Neuronal stem cell (in vitro differentiated cells): ENCODE measurements around the gene BPIFB2.
"Not testable (repeated sequence)": the region's sequence is repeated elsewhere in the genome, so short reads cannot be mapped to it uniquely, and the experiment has no call there.

Source experiments
- DNase-seq: peaks from one replicate; pipeline ENCODE4 v3.0.0-alpha.2; 2013; ENCODE audit warnings: low spot score
- H2AFZ ChIP-seq: one replicate; pipeline ENCODE4 v1.6.1; 2013; ENCODE audit warnings: mild to moderate bottlenecking, low read length, inconsistent platforms
- H2AK5ac ChIP-seq: 2 replicates; pipeline ENCODE4 v1.6.1; 2013; ENCODE audit warnings: low read depth, mild to moderate bottlenecking, inconsistent platforms, low read length, moderate library complexity, mixed read lengths
- H2BK120ac ChIP-seq: 2 replicates; pipeline ENCODE4 v1.6.1; 2013; ENCODE audit warnings: low read depth, mild to moderate bottlenecking, inconsistent platforms, low read length, moderate library complexity, mixed read lengths
- H2BK12ac ChIP-seq: one replicate; pipeline ENCODE4 v1.6.1; 2013; ENCODE audit warnings: low read length, inconsistent platforms
- H2BK15ac ChIP-seq: 2 replicates; pipeline ENCODE4 v1.6.1; 2013; ENCODE audit warnings: mild to moderate bottlenecking, low read length, inconsistent platforms, mixed read lengths
- H2BK5ac ChIP-seq: one replicate; pipeline ENCODE4 v1.6.1; 2013; ENCODE audit warnings: inconsistent platforms, mild to moderate bottlenecking, low read length, moderate library complexity
- H3K14ac ChIP-seq: one replicate; pipeline ENCODE4 v1.6.1; 2013; ENCODE audit warnings: low read length, inconsistent platforms
- H3K18ac ChIP-seq: 2 replicates; pipeline ENCODE4 v1.6.1; 2013; ENCODE audit warnings: low read length, inconsistent platforms
- H3K23ac ChIP-seq: 2 replicates; pipeline ENCODE4 v1.6.1; 2013; ENCODE audit warnings: low read depth, mild to moderate bottlenecking, mixed read lengths, low read length, inconsistent platforms; ENCODE audit not compliant: poor library complexity
- H3K27ac ChIP-seq: replicated peaks from 3 replicates; pipeline ENCODE4 v1.5.1; 2013; ENCODE audit warnings: low read length, inconsistent platforms
- H3K27me3 ChIP-seq, 3 experiments: 2 replicates each; pipeline ENCODE4 v1.6.1; 2013; ENCODE audit warnings: low read length in 3 of 3, mild to moderate bottlenecking in 2 of 3, inconsistent platforms in 1 of 3, low read depth in 1 of 3, mixed read lengths in 1 of 3, moderate library complexity in 1 of 3; ENCODE audit not compliant: control insufficient read depth in 3 of 3, insufficient read depth in 3 of 3
- H3K36me3 ChIP-seq, 2 donors: replicated peaks in 1 of 2; 2 replicates each; pipeline ENCODE4 v1.6.1; 2013; ENCODE audit warnings: low read length in 2 of 2; ENCODE audit not compliant: control insufficient read depth in 2 of 2, insufficient read depth in 2 of 2
- H3K4ac ChIP-seq: 2 replicates; pipeline ENCODE4 v1.6.1; 2013; ENCODE audit warnings: inconsistent platforms, mild to moderate bottlenecking, low read length, moderate library complexity
- H3K4me1 ChIP-seq, 2 donors: 1 replicate in 1 of 2; 2 replicates in 1 of 2; pipeline ENCODE4 v1.6.1; 2013; ENCODE audit warnings: low read length in 2 of 2, low read depth in 1 of 2; ENCODE audit not compliant: control insufficient read depth in 2 of 2, insufficient read depth in 1 of 2
- H3K4me2 ChIP-seq: one replicate; pipeline ENCODE4 v1.6.1; 2013; ENCODE audit warnings: mild to moderate bottlenecking, low read length, inconsistent platforms; ENCODE audit not compliant: insufficient read depth, poor library complexity, severe bottlenecking
- H3K4me3 ChIP-seq, 2 donors: 2 replicates each; pipeline ENCODE4 v1.5.1; 2013; ENCODE audit warnings: low read length in 2 of 2, mild to moderate bottlenecking in 2 of 2, inconsistent platforms in 1 of 2, moderate library complexity in 1 of 2
- H3K79me1 ChIP-seq: one replicate; pipeline ENCODE4 v1.6.1; 2013; ENCODE audit warnings: low read depth, mild to moderate bottlenecking, inconsistent platforms, low read length, moderate library complexity
- H3K9ac ChIP-seq: one replicate; pipeline ENCODE4 v1.6.1; 2013; ENCODE audit warnings: mild to moderate bottlenecking, low read depth, low read length, inconsistent platforms; ENCODE audit not compliant: poor library complexity
- H3K9me3 ChIP-seq, 2 donors: replicated peaks in 1 of 2; 2 replicates each; pipeline versions ENCODE3 to v1.6.1; 2013; ENCODE audit warnings: low read length in 2 of 2, mild to moderate bottlenecking in 2 of 2, inconsistent platforms in 1 of 2, low read depth in 1 of 2, mixed read lengths in 1 of 2, moderate library complexity in 1 of 2; ENCODE audit not compliant: control insufficient read depth in 2 of 2, insufficient read depth in 1 of 2
- H4K8ac ChIP-seq: one replicate; pipeline ENCODE4 v1.6.1; 2013; ENCODE audit warnings: low read depth, mild to moderate bottlenecking, inconsistent platforms, low read length, moderate library complexity
- H4K91ac ChIP-seq: one replicate; pipeline ENCODE4 v1.6.1; 2013; ENCODE audit warnings: low read length, low read depth, mild to moderate bottlenecking, inconsistent platforms; ENCODE audit not compliant: poor library complexity
- WGBS, 2 donors: extraction: QIAGEN DNeasy Blood & Tissue Kit; methylation state at CpG; one replicate each; pipeline ENCODE4 v1.1.7; 2013; ENCODE audit warnings: missing lambda C conversion rate in 2 of 2, mixed read lengths in 1 of 2; ENCODE audit not compliant: insufficient read length in 2 of 2, insufficient replicate concordance in 1 of 2; ENCODE audit errors: extremely low coverage in 2 of 2; 5-methylcytosine and 5-hydroxymethylcytosine counted together

BPIFB2 gene

DNA sequence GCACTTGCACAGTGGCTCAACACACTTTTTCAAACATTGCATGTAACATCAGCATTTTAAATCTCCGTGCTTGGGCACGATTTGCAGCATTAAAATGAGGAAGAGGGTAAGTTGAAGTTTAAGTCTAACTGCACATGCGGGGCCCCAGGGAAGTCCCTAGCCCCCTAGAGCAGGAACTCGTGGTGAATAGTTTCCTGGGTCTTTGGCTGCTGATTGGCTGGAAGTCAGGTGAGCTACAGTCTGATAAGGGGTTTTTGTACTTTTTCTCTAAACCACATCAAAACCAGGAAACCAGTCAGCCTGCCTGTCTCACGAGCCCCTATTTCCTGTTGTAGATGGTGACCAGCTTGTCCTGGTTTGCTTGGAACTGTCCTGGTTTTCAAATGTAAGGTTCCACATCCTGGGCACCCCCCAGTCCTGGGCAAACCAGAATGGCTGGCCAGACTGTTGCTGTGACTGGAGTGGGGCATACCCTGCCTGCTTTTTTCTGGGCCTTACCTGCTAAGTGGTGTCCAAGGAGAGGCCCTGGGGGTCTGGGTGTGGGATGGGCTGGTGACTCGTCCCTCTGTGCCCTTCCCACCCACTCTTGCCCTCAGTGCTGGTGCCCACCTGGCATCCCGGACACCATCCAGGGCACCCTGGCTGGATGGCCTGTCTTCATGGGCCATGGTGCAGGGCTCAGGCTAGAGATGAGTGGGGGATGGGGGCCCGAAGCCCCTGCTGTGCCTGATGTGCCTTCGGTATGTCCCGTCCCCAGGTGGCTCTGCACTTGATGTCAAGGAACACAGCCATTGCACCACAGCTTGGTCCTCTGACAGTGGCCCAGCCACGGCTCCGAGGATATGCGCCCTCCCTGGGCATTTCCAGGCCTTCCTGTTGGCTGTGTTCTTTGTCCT is 35.1 kb upstream of the BPIFB2 start:
- peak overlapping the region; percentile 85 for H2BK12ac ChIP-seq
- H4K91ac ChIP-seq, result peak overlapping the region; percentile 47
- no peak overlapping the region for H4K8ac ChIP-seq
- peak overlapping the region; percentile 95 for H2AK5ac ChIP-seq
- peak overlapping the region; percentile 31 for H3K27ac ChIP-seq
- peak overlapping the region; percentile 78 for H3K14ac ChIP-seq
- no peaks in the 10 kb centered on the region for H3K36me3 ChIP-seq
- H3K4me1 ChIP-seq, result peaks cover 18% of the 10 kb centered on the region in 2 donors
- no peak for DNase-seq
- no peaks in the 10 kb centered on the region for H3K27me3 ChIP-seq
- no CpG with 5 or more reads among the region's 13 CpGs for WGBS, 2 donors
- H3K9me3 ChIP-seq, result peaks cover 0 to 5% of the 10 kb centered on the region in 2 donors
- H3K4ac ChIP-seq, result peak overlapping the region; percentile 57
- no peak overlapping the region for H3K4me2 ChIP-seq
- no peak overlapping the region for H3K4me3 ChIP-seq
- peak overlapping the region; percentile 87 for H2BK120ac ChIP-seq
- peak overlapping the region; percentile 56 for H3K9ac ChIP-seq
- peak overlapping the region; percentile 60 for H3K23ac ChIP-seq
- peak overlapping the region; percentile 85 for H2AFZ ChIP-seq
- H2BK5ac ChIP-seq, result peak overlapping the region; percentile 79
- H3K18ac ChIP-seq, result peak overlapping the region; percentile 74
- H2BK15ac ChIP-seq, result peak overlapping the region; percentile 76
- no peaks in the 10 kb centered on the region for H3K79me1 ChIP-seq

DNA sequence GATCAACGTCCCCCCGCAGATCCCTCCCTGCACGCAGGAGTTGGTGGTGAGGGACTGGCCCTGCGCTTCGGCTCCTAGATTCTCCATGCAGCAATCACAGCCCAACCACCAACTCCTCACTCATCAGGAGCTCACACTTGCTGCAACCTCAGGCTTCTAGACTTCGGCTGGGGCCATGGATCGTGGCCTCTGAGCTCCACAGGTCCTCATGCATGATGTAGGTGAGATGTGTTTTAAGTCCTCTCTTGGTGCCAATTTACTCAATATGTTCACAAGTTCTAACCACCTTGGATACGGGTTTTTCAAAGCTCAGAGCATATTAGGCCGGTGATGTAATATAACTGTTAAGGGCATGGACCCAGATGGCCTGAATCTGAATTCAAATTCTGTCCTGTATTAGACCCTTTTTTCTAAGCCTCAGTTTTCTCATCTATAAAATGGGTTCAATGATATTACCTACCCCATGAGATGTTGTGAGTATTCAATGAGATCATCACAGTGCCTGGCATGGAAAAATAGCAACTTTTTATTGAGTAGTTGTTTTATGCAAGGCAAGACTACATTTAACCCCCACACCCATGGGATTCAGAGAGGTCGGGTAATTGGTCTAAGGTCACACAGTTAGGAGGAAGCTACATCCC is 34.3 kb upstream of the BPIFB2 start:
- DNase-seq, result no peak
- H3K27ac ChIP-seq, result no peak overlapping the region
- no CpG with 5 or more reads among the region's 10 CpGs for WGBS, 2 donors

GRCh38 chr20:32974204-32975064 is 33.1 kb upstream of the BPIFB2 start:
- not testable (repeated sequence) for H2AFZ ChIP-seq, H4K8ac ChIP-seq, H2BK5ac ChIP-seq, H3K9ac ChIP-seq, H3K36me3 ChIP-seq, H3K14ac ChIP-seq, H2BK15ac ChIP-seq, H4K91ac ChIP-seq, H3K27me3 ChIP-seq, H3K79me1 ChIP-seq, H2AK5ac ChIP-seq, H2BK12ac ChIP-seq, DNase-seq, H2BK120ac ChIP-seq, H3K4me3 ChIP-seq, H3K4ac ChIP-seq, H3K23ac ChIP-seq, H3K27ac ChIP-seq, H3K4me2 ChIP-seq, H3K9me3 ChIP-seq
- no CpG with 5 or more reads among the region's 9 CpGs for WGBS, 2 donors
- Histone ChIP-seq H3K4me1 (peaks cover 18% of the 10 kb centered on the region in 2 donors), H3K18ac (peak overlapping the region; percentile 25)

More for the DNA sequence above, 34.3 kb upstream of the BPIFB2 start:
- peak overlapping the region; percentile 85 for H2BK12ac ChIP-seq
- peak overlapping the region; percentile 76 for H2BK15ac ChIP-seq
- H3K9me3 ChIP-seq, result peaks cover 0 to 5% of the 10 kb centered on the region in 2 donors
- peak overlapping the region; percentile 87 for H2BK120ac ChIP-seq
- peak overlapping the region; percentile 79 for H2BK5ac ChIP-seq
- H3K14ac ChIP-seq, result peak overlapping the region; percentile 78
- H4K91ac ChIP-seq, result no peak overlapping the region
- H4K8ac ChIP-seq, result no peak overlapping the region
- H3K4me3 ChIP-seq, result no peak overlapping the region
- peak overlapping the region; percentile 60 for H3K23ac ChIP-seq
- H3K79me1 ChIP-seq, result no peaks in the 10 kb centered on the region
- no peaks in the 10 kb centered on the region for H3K27me3 ChIP-seq
- H3K36me3 ChIP-seq, result no peaks in the 10 kb centered on the region
- H3K9ac ChIP-seq, result no peak overlapping the region
- peaks cover 18% of the 10 kb centered on the region in 2 donors for H3K4me1 ChIP-seq
- no peak overlapping the region for H2AFZ ChIP-seq
- H3K18ac ChIP-seq, result peak overlapping the region; percentile 74
- H3K4ac ChIP-seq, result no peak overlapping the region
- H2AK5ac ChIP-seq, result peak overlapping the region; percentile 95
- H3K4me2 ChIP-seq, result no peak overlapping the region
